Erythroblast (primary cell): ENCODE results near the gene FOXO6.

ENCODE experiments used
- GATA1 ChIP-seq: IDR thresholded peaks from 2 replicates; pipeline ENCODE4 v1.6.1; 2011; ENCODE audit warnings: low read depth, mild to moderate bottlenecking, control low read depth, low read length, moderate library complexity
- POLR2A ChIP-seq: IDR thresholded peaks from 2 replicates; pipeline ENCODE4 v1.6.1; 2011; ENCODE audit warnings: mild to moderate bottlenecking, low read length

DNA sequence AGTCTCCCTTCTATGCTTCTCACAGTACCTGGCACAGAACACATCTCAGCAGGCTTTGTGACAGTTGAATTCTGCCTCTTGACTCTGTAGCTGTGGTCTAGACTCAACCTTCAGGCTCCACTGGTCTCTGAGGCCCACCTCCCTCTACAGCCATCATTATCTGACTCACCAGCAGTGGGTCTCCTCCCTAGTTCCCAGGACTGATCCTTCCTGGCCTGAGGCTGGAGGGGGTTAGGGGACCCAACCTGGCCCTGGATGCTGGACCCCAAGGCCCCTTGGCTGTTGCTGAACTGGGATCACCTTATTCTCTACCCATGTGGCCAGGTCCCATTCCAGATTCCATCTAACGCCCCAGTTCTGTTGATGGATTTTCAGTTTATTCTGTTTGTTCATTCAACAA lies 43.1 kb upstream of the FOXO6 start:
- TF ChIP-seq POLR2A (no peak), GATA1 (no peak)
